H1 (cell line): ENCODE measurements around the gene C3orf18.

Experiments used
- EP300 ChIP-seq, 2 experiments: IDR thresholded peaks; 1 replicate in 1 of 2; 2 replicates in 1 of 2; pipeline ENCODE4 v1.6.1; 2011 to 2012; ENCODE audit warnings: low read depth in 2 of 2, low read length in 2 of 2, mild to moderate bottlenecking in 2 of 2, borderline replicate concordance in 1 of 2, inconsistent platforms in 1 of 2, moderate library complexity in 1 of 2
- HDAC2 ChIP-seq, 2 experiments: fragments of 300-600 bp in 1 of 2; sonication (generic) in 1 of 2; IDR thresholded peaks; 2 replicates each; pipeline ENCODE4 v1.6.1; 2011 to 2012; ENCODE audit warnings: low read depth in 2 of 2, low read length in 2 of 2, mild to moderate bottlenecking in 2 of 2, moderate library complexity in 2 of 2, borderline replicate concordance in 1 of 2, inconsistent platforms in 1 of 2
- PHF8 ChIP-seq: fragments of 200-600 bp; sonication (generic); conservative IDR thresholded peaks from 2 replicates; pipeline ENCODE4 v1.7.1; 2012; ENCODE audit warnings: low read depth, mild to moderate bottlenecking, inconsistent platforms, low read length, moderate library complexity
- POLR2A ChIP-seq, 2 experiments: IDR thresholded peaks; 1 replicate in 1 of 2; 2 replicates in 1 of 2; pipeline ENCODE4 v1.6.1; 2011; ENCODE audit warnings: low read depth in 2 of 2, low read length in 2 of 2, mild to moderate bottlenecking in 2 of 2; ENCODE audit errors: control extremely low read depth in 1 of 2
- RBBP5 ChIP-seq: IDR thresholded peaks from 2 replicates; pipeline ENCODE4 v1.7.1; 2012; ENCODE audit warnings: low read depth, mild to moderate bottlenecking, inconsistent platforms, low read length, moderate library complexity, borderline replicate concordance
- SIN3A ChIP-seq, 2 experiments: IDR thresholded peaks in 1 of 2; conservative IDR thresholded peaks in 1 of 2; 2 replicates each; pipeline ENCODE4 v1.6.1; 2011 to 2012; ENCODE audit warnings: low read length in 2 of 2, improper control_type of control experiment in 1 of 2, low read depth in 1 of 2, mild to moderate bottlenecking in 1 of 2
- SRF ChIP-seq: IDR thresholded peaks from 2 replicates; pipeline ENCODE4 v1.6.1; 2011; ENCODE audit warnings: mild to moderate bottlenecking, low read depth, low read length, moderate library complexity
- YY1 ChIP-seq: IDR thresholded peaks from 2 replicates; pipeline ENCODE4 v1.6.1; 2011; ENCODE audit warnings: low read depth, mild to moderate bottlenecking, low read length
- ZNF274 ChIP-seq: IDR thresholded peaks from 2 replicates; pipeline ENCODE4 v1.7.0; 2012; ENCODE audit warnings: low read length, borderline replicate concordance; ENCODE audit errors: extremely low read depth
- TF ChIP-seq, protein P1 (sequence below), 3 experiments: IDR thresholded peaks; 1 replicate in 2 of 3; 2 replicates in 1 of 3; pipeline versions ENCODE4 v1.5.1 to v1.6.1; 2011; ENCODE audit warnings: low read length in 3 of 3, mild to moderate bottlenecking in 3 of 3, inconsistent platforms in 2 of 3, low read depth in 1 of 3, moderate library complexity in 1 of 3; ENCODE audit not compliant: insufficient read depth in 1 of 3; ENCODE audit errors: control extremely low read depth in 1 of 3

DNA sequence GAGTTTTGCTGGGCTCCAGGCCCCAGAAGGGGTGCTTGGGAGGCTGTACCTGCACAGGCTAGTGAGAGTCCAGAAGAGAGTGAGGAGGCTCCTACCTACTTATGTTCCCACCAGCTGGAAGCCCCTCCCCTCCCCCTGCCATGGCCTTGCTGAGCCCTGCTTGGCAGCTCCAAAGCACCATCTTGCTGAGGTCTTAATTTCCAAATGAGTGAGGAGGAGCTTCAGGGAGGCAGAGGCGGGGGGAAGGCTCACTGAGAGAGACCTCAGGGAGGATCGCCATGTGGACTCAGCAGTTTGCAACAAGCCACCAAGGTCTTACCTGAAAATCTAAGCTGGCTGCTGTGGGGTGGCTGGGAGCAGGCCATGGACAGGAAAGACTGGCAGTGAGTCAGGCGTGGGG lies 55.4 kb downstream of the C3orf18 start:
- TF ChIP-seq HDAC2 (IDR thresholded peaks at IDR 0.05; ENCODE audit: borderline replicate concordance in 1 of 2, low read depth in 2 of 2, low read length in 2 of 2) (no peak), YY1 (no peak), RBBP5 (no peak), SIN3A (conservative IDR thresholded peaks at IDR 0.05 in 1 of 2, IDR thresholded peaks at IDR 0.05 in 1 of 2; ENCODE audit: low read depth in 1 of 2, low read length in 2 of 2) (no peak), POLR2A (IDR thresholded peaks at IDR 0.05; ENCODE audit: control extremely low read depth in 1 of 2, low read depth in 2 of 2, low read length in 2 of 2) (no peak), EP300 (IDR thresholded peaks at IDR 0.05; ENCODE audit: borderline replicate concordance in 1 of 2, low read depth in 2 of 2, low read length in 2 of 2) (no peak), ZNF274 (no peak), PHF8 (no peak), SRF (no peak)
- TF ChIP-seq, protein P1, sequence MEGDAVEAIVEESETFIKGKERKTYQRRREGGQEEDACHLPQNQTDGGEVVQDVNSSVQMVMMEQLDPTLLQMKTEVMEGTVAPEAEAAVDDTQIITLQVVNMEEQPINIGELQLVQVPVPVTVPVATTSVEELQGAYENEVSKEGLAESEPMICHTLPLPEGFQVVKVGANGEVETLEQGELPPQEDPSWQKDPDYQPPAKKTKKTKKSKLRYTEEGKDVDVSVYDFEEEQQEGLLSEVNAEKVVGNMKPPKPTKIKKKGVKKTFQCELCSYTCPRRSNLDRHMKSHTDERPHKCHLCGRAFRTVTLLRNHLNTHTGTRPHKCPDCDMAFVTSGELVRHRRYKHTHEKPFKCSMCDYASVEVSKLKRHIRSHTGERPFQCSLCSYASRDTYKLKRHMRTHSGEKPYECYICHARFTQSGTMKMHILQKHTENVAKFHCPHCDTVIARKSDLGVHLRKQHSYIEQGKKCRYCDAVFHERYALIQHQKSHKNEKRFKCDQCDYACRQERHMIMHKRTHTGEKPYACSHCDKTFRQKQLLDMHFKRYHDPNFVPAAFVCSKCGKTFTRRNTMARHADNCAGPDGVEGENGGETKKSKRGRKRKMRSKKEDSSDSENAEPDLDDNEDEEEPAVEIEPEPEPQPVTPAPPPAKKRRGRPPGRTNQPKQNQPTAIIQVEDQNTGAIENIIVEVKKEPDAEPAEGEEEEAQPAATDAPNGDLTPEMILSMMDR (IDR thresholded peaks at IDR 0.05; ENCODE audit: control extremely low read depth in 1 of 3, insufficient read depth in 1 of 3, low read depth in 1 of 3, low read length in 3 of 3) = no peak
